GM12872 (cell line): ENCODE results near the gene CREBRF.

Source experiments
- TF ChIP-seq, protein P1 (sequence below): IDR thresholded peaks from 3 replicates; pipeline ENCODE4 v1.5.1; 2011; ENCODE audit warnings: low read depth, mild to moderate bottlenecking, low read length, moderate library complexity; ENCODE audit not compliant: insufficient read depth

CREBRF gene, protein sequence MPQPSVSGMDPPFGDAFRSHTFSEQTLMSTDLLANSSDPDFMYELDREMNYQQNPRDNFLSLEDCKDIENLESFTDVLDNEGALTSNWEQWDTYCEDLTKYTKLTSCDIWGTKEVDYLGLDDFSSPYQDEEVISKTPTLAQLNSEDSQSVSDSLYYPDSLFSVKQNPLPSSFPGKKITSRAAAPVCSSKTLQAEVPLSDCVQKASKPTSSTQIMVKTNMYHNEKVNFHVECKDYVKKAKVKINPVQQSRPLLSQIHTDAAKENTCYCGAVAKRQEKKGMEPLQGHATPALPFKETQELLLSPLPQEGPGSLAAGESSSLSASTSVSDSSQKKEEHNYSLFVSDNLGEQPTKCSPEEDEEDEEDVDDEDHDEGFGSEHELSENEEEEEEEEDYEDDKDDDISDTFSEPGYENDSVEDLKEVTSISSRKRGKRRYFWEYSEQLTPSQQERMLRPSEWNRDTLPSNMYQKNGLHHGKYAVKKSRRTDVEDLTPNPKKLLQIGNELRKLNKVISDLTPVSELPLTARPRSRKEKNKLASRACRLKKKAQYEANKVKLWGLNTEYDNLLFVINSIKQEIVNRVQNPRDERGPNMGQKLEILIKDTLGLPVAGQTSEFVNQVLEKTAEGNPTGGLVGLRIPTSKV

DNA sequence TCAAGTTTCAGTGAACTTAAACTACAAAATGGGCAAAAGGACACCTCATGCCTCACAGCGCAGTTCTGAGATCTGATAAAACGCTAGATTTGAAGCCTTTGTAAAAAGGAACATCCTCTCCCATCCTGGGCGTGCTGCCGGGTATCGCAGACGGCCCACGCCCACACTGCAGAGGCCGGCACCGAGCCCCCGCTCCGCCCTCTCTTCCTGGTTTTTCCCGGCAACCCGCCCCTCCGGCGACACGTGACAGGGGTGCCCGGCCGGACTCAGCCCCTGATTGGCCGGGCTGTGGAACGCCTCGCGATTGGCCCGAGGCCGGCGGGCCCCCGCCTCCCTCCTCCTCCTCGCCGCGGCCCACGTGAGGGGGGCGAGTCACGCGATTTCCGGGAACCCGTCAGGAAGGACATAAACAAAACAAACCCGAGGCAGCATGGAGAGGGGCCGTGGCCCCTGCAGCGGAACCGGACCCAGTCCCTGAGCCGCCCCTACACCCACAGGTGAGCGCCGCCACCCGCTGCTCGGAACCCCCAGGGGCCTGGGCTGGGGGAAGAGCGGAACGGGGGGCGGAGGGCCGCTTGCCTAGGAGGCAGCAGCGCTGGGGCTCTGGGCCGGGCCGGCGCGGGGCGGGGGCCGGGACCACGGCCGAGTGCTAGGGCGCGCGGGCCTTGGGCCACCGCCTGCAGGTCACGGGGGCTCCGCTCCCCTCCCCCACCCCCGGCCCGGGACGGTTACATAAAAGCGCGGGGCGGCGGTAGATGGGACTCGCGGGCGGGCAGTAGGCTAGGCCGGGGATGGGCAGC lies at the start of gene CREBRF:
CREBRF (plus strand) TSS at position 370 of the 800 bp plus-strand sequence. CDS start 24,424 bp downstream, outside the sequence.
- TF ChIP-seq, protein P1, sequence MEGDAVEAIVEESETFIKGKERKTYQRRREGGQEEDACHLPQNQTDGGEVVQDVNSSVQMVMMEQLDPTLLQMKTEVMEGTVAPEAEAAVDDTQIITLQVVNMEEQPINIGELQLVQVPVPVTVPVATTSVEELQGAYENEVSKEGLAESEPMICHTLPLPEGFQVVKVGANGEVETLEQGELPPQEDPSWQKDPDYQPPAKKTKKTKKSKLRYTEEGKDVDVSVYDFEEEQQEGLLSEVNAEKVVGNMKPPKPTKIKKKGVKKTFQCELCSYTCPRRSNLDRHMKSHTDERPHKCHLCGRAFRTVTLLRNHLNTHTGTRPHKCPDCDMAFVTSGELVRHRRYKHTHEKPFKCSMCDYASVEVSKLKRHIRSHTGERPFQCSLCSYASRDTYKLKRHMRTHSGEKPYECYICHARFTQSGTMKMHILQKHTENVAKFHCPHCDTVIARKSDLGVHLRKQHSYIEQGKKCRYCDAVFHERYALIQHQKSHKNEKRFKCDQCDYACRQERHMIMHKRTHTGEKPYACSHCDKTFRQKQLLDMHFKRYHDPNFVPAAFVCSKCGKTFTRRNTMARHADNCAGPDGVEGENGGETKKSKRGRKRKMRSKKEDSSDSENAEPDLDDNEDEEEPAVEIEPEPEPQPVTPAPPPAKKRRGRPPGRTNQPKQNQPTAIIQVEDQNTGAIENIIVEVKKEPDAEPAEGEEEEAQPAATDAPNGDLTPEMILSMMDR: no peak

DNA sequence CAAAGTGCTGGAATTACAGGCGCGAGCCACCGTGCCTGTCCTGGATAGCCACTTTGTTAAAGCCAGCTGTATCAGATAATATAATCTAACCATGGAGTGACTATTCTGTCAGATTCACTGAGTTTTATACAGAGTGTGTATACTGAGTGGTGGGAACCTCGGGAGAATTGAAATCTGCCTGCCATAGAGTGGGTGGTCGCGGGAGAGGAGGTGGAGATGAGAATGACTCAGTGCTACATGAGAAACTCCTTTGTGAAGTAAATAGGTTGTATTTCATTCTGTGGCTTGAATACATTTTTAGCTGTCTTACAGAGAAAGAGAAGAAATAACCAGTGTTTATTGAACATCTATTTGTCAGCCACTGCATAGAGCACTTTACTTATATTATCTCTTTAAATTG lies 46.1 kb upstream of the CREBRF start:
- TF ChIP-seq, protein P1: no peak

DNA sequence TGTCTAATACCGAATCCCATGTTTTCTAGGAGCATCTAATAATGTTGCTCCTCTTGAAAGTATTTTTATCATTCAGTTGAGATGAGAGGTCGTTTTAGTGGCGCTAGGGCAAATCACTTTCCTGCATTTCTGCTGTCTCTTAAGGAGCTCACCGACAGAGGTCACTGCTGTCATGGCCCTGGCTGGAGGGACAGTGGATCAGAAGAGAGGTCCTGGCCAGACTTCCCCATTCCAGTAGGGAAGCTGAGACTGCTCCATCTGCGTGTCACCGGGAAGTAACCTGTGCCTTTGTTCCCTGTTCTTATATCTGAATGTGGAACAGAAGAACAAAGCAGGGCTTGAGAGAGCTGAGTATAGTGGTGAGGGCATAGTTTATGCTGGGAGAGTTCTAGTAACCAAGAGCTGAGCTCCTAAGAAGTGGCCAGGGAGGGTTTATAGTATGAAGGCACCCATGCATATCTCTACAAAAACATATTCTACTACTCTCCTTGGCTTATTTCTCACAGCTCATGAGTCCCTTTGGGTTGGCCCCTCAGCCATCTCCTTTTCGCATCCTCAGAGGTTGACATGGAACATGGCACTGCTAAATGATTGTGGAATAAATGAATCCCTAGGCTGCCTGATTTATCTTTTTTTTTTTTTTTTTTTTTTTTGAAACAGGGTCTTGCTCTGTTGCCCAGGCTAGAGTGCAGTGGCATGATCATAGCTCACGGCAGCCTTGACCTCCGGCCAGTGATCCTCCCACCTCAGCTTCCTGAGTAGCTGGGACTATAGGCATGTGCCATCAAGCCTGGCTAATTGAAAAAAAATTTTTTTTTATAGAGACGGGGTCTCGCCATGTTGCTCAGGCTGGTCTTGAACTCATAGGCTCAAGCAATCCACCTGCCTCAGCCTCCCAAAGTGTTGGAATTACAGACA lies 45.3 kb upstream of the CREBRF start:
- TF ChIP-seq, protein P1: peak; percentile 68

DNA sequence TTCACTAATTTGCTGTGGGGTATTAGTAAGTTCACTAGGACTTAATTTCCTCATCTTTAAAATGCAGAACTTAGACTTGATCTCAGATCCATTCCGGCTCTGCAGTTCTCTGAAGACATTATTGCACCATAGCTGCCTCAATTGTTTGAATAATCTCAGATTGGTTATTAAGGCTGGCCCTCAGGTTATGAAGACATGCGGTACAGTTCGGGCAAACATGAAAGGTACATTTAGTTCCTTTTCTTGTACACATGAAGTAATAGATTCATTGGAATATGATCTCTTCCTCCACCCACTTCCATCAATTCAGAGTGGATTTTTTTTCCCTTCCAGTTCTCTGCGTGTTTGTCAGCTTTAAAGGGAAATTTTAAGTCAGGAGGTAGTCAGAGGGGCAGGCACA lies 44.6 kb upstream of the CREBRF start:
- TF ChIP-seq, protein P1: no peak

DNA sequence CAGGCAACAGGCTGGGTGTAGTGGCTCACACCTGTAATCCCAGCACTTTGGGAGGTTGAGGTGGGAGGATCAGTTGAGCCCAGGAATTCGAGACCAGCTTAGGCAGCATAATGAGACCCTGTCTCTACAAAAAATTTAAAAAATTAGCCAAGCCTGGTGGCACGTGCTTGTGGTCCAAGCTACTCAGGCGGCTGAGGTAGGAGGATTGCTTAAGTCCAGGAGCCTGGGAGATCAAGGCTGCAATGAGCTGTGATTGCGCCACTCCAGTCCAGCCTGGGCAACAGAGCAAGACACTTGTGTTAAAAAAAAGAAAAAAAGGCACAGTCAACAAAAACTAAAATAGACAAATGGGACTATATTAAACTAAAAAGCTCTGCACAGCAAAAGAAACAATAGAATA lies 43.3 kb upstream of the CREBRF start:
- TF ChIP-seq, protein P1: no peak

DNA sequence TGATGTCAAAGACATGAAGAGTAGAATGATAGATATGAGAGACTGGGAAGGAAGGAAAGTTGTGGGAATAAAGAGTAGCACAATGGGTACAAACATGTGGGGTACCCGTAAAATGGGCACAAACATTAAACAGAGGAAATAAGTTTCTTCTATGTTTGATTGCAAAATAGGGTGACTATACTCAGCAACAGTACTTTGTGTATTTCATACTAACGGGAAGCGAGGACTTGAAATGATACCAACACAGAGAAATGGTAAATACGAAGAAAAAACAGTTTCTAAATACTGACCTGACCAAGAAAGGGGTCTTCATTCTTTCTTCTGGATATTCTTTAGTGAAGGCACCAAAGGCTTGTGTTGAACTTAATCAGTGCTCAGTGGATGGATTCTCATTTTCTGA lies 41.5 kb upstream of the CREBRF start:
- TF ChIP-seq, protein P1: no peak
